HAP-1 (cell line): Measurements from ENCODE around the gene MACC1.
"Not testable (repeated sequence)": the region's sequence is repeated elsewhere in the genome, so short reads cannot be mapped to it uniquely, and the experiment has no call there.

Experiments
- DNase-seq, 2 experiments: peaks; one replicate each; pipeline ENCODE4 v3.0.0-alpha.2; 2016 to 2020; ENCODE audit warnings: low spot score in 2 of 2
- H3K27me3 ChIP-seq: fragments of 250-450 bp; sonication (Bioruptor Pico); 2 replicates; pipeline ENCODE4 v1.5.1; 2020; ENCODE audit warnings: low read depth, mild to moderate bottlenecking, moderate library complexity
- H3K36me3 ChIP-seq: fragments of 250-450 bp; sonication (Bioruptor Pico); replicated peaks from 2 replicates; pipeline ENCODE4 v1.5.1; 2020; ENCODE audit warnings: mild to moderate bottlenecking
- H3K4me1 ChIP-seq: fragments of 250-450 bp; sonication (Bioruptor Pico); 2 replicates; pipeline ENCODE4 v1.5.1; 2020; ENCODE audit warnings: mild to moderate bottlenecking
- H3K4me3 ChIP-seq: fragments of 250-450 bp; sonication (Bioruptor Pico); 2 replicates; pipeline ENCODE4 v1.5.1; 2020; ENCODE audit warnings: mild to moderate bottlenecking, moderate library complexity
- H3K9me3 ChIP-seq: fragments of 250-450 bp; sonication (Bioruptor Pico); 2 replicates; pipeline ENCODE4 v1.5.1; 2020; ENCODE audit warnings: mild to moderate bottlenecking, moderate library complexity
- in situ Hi-C: fragments of 300-500 bp; cut with MboI; formaldehyde crosslinking; loops from 3 replicates; pipeline ENCODE4 v1.14.3; 2020; ENCODE audit warnings: low sequenced_read_pairs, inconsistent platforms, mixed read lengths

MACC1 gene

DNA sequence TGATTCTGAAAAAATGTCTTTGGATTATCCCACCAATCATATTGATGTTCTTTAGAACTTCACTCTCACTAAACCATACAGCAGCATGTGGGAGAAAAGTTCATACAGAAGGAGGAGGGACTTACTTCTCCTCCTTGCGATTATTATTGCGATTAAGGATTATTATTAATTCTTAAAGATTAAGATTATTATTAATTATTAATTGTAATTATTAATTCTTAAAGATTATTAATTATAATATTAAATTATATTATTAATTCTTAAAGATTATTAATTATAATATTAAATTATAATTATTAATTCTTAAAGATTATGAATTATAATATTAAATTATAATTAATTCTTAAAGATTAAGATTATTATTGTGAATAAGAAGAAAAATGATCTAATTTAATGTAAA lies 80.5 kb downstream of the MACC1 start:
- no peaks in the 10 kb centered on the region for H3K27me3 ChIP-seq
- in situ Hi-C loops, result no loop called here

DNA sequence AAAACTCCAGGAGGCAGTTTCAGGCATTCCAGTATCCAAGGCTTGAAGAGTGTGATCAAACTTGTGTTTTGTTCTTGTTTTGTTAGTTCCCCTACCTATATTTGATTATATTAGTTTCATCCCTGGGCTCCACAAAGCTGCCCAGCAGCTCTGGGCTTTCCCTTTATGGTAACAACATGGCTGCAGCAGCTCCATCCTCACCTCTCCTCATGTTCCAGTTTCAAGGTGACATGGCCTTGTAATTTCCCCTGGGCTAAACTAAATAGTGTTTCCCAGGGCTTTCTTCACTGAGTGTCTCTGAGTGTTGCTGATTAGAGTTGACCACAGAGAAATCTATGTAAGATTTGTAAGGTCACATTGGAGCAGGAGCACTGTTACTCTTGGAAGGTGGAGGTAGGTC lies 83.4 kb downstream of the MACC1 start:
- no peaks in the 10 kb centered on the region for H3K4me1 ChIP-seq
- no peaks in the 10 kb centered on the region for H3K27me3 ChIP-seq
- no peak for DNase-seq
- H3K4me3 ChIP-seq, result no peak overlapping the region
- in situ Hi-C loops, result no loop called here
- no peaks in the 10 kb centered on the region for H3K36me3 ChIP-seq
- H3K9me3 ChIP-seq, result no peaks in the 10 kb centered on the region

More for the DNA sequence above, 80.5 kb downstream of the MACC1 start:
- Histone ChIP-seq H3K36me3 (no peaks in the 10 kb centered on the region), H3K4me3 (no peak overlapping the region), H3K9me3 (no peaks in the 10 kb centered on the region), H3K4me1 (peaks cover 7% of the 10 kb centered on the region; the same call in 1 of the 2 replicates)
- no peak for DNase-seq

DNA sequence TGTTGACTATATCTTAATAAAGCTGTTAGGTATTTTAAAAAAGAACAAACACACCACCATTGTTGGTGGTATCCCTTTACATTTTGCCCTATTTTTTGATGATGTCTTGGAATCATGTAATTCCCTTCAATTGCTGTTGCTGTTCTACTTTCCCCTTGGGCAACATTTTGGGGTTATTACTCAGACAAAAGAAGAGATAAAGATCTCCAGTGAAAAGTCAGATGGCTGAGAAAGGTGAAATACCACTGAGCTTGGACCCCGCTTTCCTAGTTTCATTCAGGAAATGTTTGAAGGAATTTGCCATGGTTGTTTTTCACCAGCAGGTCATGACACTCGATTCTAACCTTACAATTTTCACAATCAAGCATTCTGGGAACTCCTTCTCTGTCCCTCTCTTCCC lies 84.6 kb downstream of the MACC1 start:
- Histone ChIP-seq H3K36me3 (no peaks in the 10 kb centered on the region), H3K27me3 (no peaks in the 10 kb centered on the region), H3K4me3 (no peak overlapping the region), H3K9me3 (no peaks in the 10 kb centered on the region), H3K4me1 (no peaks in the 10 kb centered on the region)
- in situ Hi-C loops, result no loop called here
- DNase-seq, result no peak

DNA sequence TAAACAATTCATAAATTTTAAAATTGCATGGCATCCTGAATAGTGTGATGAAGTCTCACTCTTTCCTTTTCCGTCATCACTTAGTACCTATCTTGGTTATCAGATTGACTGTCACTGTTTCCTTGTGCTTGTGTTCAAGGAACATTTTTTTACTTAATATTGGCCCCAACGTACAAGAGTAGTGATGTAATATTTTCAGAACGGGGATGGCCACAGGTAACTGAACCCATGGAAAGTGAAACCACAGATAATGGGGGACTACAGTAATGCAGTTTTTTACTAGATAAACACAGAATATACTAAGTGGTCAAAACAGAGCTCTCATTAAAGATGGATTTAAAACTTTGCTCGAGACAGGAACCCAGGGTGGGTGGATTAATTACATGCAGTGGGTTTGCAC lies 85.4 kb downstream of the MACC1 start:
- H3K4me1 ChIP-seq, result no peaks in the 10 kb centered on the region
- no peaks in the 10 kb centered on the region for H3K27me3 ChIP-seq
- in situ Hi-C loops, result no loop called here
- no peak overlapping the region for H3K4me3 ChIP-seq
- no peak for DNase-seq
- H3K36me3 ChIP-seq, result no peaks in the 10 kb centered on the region
- H3K9me3 ChIP-seq, result no peaks in the 10 kb centered on the region

DNA sequence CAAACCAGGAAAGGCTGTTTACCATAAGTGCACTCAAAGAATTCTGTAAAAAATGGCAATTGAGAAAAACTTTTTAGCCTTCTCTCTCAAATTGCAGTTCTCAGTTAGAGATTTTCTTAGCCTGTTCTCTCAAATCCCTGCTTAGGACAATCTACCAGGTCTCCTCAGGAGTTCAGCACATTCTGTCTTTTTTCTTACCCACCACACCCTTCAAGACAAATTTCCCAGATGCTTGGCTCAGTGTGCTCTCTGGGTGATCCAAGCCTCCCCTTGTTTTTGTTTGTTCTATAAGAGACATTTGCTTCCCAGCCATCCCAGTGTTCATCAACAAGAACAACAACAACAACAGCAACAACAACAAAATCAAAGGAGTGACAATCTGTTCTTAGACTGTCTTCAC lies 87.3 kb downstream of the MACC1 start:
- in situ Hi-C loops, result no loop called here
- no peaks in the 10 kb centered on the region for H3K4me1 ChIP-seq
- H3K9me3 ChIP-seq, result no peaks in the 10 kb centered on the region
- H3K4me3 ChIP-seq, result no peak overlapping the region
- no peaks in the 10 kb centered on the region for H3K27me3 ChIP-seq
- no peaks in the 10 kb centered on the region for H3K36me3 ChIP-seq
- DNase-seq, result no peak

DNA sequence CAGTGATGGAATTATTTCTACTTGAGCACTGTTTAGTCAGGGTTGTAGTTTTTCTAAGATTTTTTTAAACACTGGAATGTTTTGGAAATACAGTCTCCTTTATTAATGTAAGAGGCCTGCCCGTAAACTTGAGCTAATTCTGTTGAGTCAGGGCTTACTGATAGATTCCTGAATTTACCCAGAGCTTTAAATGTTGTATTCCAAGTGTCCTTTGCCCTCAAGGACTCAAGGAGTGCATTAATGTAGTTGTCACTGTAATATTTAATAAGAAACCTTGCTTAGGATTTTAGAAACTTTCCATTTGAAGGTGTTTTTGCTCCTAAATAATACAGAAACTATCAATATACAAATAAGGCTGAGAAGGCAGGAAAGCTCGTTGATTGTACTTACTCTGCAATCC lies 89.2 kb downstream of the MACC1 start:
- DNase-seq, result no peak
- Histone ChIP-seq H3K9me3 (no peaks in the 10 kb centered on the region), H3K4me1 (no peaks in the 10 kb centered on the region), H3K27me3 (no peaks in the 10 kb centered on the region), H3K36me3 (no peaks in the 10 kb centered on the region), H3K4me3 (no peak overlapping the region)
- in situ Hi-C loops, result no loop called here

DNA sequence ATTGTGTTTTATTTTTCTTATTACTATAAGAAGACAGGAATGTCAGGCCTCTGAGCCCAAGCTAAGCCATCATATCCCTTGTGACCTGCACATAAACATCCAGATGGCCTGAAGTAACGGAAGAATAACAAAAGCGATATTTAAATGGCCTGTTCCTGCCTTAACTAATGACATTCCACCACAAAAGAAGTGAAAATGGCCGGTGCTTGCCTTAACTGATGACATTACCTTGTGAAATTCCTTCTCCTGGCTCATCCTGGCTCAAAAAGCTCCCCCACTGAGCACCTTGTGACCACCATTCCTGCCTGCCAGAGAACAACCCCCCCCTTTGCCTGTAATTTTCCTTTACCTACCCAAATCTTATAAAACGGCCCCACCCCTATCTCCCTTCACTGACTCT lies 91.1 kb downstream of the MACC1 start:
- in situ Hi-C loops, result not testable (repeated sequence)

DNA sequence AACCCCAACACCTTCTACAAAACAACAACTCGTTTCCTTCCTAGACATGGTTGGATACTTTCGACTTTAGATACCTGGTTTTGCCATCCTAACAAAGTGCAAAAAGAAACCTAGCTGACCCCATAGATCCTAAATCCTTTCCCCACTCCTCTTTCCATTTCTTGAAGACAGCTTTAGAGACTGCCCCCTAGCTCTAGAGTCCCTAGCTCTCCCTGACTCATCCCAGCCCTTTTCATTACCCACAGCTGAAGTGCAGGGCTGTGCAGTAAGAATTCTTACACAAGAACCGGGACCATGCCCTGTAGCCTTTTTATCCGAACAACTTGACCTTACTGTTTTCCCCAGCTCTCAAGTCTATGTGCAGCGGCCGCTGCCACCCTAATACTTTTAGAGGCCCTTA lies 93.1 kb downstream of the MACC1 start:
- in situ Hi-C loops, result not testable (repeated sequence)

More for the DNA sequence above, 91.1 kb downstream of the MACC1 start:
- H3K4me3 ChIP-seq, H3K36me3 ChIP-seq, H3K27me3 ChIP-seq, H3K4me1 ChIP-seq, DNase-seq, H3K9me3 ChIP-seq: not testable (repeated sequence)

DNA sequence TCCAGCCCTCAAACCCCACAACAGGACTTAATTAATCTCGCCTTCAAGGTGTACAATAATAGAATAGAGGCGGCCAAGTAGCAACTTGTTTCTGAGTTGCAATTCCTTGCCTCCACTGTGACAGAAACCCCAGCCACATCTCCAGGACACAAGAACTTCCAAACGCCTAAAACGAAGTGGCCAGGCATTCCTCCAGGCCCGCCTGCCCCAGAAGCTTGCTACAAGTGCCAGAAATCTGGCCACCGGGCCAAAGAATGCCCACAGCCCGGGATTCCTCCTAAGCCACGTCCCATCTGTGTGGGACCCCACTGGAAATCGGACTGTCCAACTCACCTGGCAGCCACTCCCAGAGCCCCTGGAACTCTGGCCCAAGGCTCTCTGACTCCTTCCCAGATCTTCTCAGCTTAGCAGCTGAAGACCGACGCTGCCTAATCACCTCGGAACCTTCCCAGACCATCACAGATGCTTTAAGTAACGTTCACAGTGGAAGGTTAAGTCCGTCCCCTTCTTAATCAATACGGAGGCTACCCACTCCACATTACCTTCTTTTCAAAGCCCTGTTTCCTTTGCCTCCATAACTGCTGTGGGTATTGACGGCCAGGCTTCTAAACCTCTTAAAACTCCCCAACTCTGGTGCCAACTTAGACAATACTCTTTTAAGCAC lies 94.4 kb downstream of the MACC1 start:
- in situ Hi-C loops, H3K4me1 ChIP-seq, H3K4me3 ChIP-seq: not testable (repeated sequence)

More for the DNA sequence above, 93.1 kb downstream of the MACC1 start:
- not testable (repeated sequence) for H3K9me3 ChIP-seq, DNase-seq, H3K4me1 ChIP-seq, H3K27me3 ChIP-seq, H3K4me3 ChIP-seq, H3K36me3 ChIP-seq

DNA sequence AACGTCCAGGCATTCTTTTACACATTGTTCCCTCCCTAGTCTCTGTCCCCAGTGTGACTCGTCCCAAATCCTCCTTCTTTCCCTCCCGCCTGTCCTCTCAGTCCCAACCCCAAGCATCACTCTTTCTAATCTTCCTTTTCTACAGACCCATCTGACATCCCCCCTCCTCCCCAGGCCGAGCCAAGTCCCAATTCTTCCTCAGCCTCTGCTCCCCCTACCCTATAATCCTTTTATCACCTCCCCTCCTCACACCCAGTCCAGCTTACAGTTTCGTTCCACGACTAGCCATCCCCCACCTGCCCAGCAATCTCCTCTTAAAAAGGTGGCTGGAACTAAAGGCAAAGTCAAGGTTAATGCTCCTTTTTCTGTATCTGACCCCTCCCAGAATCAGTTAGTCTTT lies 95.1 kb downstream of the MACC1 start:
- DNase-seq, result no peak
- in situ Hi-C loops, result no loop called here
- Histone ChIP-seq H3K9me3 (no peaks in the 10 kb centered on the region), H3K36me3 (no peaks in the 10 kb centered on the region), H3K4me3 (no peak overlapping the region), H3K27me3 (no peaks in the 10 kb centered on the region), H3K4me1 (no peaks in the 10 kb centered on the region)

More for the DNA sequence above, 94.4 kb downstream of the MACC1 start:
- not testable (repeated sequence) for H3K9me3 ChIP-seq, DNase-seq, H3K36me3 ChIP-seq, H3K27me3 ChIP-seq

DNA sequence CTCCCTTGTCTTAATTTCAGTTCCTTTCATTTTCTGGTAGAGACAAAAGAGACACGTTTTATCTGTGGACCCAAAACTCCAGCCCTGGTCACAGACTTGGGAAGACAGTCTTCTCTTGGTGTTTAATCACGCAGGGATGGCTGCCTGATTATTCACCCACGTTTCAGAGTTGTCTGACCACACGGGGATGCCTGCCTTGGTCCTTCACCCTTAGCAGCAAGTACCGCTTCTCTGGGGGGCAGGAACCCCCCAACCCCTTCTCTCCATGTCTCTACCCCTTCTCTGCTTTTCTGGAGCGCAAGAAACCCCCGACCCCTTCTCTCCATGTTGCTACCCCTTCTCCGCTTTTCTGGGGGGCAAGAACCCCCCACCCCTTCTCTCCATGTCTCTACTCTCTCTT lies 95.8 kb downstream of the MACC1 start:
- Histone ChIP-seq H3K27me3 (no peaks in the 10 kb centered on the region), H3K9me3 (no peaks in the 10 kb centered on the region), H3K4me3 (no peak overlapping the region), H3K36me3 (no peaks in the 10 kb centered on the region), H3K4me1 (no peaks in the 10 kb centered on the region)
- no peak for DNase-seq
- in situ Hi-C loops, result no loop called here

DNA sequence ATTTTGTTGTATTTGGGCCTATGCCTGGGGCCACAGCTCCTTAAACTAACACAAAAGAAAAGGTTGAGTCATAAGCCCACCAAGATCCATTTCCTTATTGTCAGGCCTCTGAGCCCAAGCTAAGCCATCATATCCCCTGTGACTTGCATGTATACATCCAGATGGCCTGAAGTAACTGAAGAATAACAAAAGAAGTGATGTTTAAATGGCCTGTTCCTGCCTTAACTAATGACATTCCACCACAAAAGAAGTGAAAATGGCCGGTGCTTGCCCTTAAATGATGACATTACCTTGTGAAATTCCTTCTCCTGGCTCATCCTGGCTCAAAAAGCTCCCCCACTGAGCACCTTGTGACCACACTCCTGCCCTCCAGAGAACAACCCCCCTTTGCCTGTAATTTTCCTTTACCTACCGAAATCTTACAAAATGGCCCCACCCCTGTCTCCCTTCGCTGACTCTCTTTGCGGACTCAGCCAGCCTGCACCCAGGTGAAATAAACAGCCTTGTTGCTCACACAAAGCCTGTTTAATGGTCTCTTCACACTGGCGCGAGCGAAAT lies 96.5 kb downstream of the MACC1 start:
- H3K27me3 ChIP-seq, H3K4me3 ChIP-seq, H3K36me3 ChIP-seq, H3K4me1 ChIP-seq, H3K9me3 ChIP-seq, in situ Hi-C loops: not testable (repeated sequence)
- peak; percentile 7 to 14 for DNase-seq

DNA sequence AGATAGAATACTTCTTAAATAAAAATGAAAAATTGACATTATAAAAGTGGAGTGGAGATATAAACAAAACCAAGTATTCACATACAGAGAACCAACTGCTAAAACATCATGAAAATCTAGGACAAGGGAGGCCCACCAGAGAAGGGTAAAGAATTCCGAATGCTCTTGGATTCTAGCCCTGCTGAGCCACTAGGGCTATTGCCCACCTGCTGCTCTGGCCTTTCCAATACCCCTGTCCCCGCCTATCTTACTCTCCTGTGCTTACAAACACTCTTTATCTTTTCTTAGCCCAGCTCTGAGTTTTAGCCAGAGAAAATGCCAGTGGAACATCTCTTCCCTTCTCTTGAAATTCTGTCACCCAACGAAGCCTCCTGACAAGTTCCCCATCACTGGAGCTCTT lies 100.3 kb downstream of the MACC1 start:
- Histone ChIP-seq H3K27me3 (no peaks in the 10 kb centered on the region), H3K36me3 (no peaks in the 10 kb centered on the region), H3K9me3 (no peaks in the 10 kb centered on the region), H3K4me1 (no peaks in the 10 kb centered on the region), H3K4me3 (no peak overlapping the region)
- no peak for DNase-seq
- in situ Hi-C loops, result no loop called here

DNA sequence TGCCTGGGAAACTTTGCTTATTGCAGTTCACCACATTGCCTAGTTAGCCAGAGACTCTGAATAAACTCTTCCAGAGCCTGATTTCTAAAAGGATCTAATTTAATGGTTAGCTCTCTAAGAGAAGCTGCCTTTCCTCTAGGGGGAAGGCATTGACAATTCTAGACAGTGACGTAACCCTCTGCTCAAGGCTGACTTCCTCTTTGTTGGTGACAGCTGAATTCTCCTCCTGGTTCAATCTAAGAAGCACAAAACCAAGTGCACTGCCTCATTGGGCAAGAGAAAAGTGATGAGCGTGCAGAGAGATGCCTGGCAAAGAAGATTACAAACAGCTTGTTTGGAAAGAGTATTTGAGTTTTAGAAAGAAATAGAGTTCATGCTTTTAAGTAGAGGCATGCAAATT lies 102.7 kb downstream of the MACC1 start:
- in situ Hi-C loops, result no loop called here
- Histone ChIP-seq H3K4me3 (no peak overlapping the region), H3K27me3 (no peaks in the 10 kb centered on the region), H3K9me3 (no peaks in the 10 kb centered on the region; the same call in 1 of the 2 replicates), H3K4me1 (no peaks in the 10 kb centered on the region), H3K36me3 (no peaks in the 10 kb centered on the region)
- no peak for DNase-seq
